D341Med (cell line): ENCODE measurements around the gene GDF11.

Experiments
- DNase-seq: peaks from one replicate; pipeline ENCODE4 v3.0.0; 2012; ENCODE audit warnings: low spot score

The GDF11 gene

DNA sequence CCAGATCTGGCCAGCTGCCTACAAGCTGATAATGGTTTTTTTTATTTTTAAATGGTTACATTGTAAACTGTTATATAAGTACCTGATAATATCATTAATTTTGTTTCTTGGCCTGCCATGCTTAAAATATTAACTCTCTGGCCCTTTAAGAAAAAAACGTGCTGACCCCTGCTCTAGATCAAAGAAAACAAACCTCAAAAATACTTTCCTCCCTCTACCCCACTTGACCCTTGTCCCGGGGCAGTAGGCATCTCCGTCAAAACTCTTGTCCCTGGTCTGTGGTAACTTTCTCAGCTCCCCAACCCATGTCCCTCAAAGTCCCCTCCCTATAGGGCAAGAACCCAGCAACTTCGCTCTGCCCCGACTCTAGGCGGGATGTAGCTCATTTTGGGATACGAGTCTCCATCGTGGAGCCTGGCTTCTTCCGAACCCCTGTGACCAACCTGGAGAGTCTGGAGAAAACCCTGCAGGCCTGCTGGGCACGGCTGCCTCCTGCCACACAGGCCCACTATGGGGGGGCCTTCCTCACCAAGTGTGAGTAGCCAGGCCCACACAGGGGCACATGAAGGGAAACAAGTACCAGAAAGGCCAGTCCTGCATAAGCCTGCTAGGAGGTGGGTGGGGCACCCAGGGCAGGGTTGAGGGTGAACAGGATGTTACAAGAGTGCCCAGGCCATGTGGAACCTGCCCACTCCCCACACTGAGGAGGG lies 19.3 kb upstream of the GDF11 start:
- DNase-seq: no peak

DNA sequence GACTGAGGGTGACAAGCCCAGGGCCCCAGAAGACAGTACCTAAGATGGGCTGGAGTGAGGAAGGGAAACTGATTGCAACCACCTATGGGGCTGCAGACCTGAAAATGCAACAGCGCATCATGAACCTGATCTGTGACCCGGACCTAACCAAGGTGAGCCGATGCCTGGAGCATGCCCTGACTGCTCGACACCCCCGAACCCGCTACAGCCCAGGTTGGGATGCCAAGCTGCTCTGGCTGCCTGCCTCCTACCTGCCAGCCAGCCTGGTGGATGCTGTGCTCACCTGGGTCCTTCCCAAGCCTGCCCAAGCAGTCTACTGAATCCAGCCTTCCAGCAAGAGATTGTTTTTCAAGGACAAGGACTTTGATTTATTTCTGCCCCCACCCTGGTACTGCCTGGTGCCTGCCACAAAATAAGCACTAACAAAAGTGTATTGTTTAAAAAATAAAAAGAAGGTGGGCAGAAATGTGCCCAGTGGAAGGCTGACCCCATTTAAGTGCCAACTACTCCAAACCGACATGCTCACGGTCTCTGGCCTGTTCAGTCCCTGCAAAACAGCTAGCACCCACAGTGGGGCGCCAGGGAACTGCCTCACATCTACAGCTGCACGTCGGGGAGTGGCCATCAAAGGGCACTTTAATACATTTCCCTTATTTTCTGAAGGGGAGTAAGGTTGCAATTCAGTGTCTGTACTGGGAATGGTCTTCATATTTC lies 18.5 kb upstream of the GDF11 start:
- peak; percentile 78 for DNase-seq

DNA sequence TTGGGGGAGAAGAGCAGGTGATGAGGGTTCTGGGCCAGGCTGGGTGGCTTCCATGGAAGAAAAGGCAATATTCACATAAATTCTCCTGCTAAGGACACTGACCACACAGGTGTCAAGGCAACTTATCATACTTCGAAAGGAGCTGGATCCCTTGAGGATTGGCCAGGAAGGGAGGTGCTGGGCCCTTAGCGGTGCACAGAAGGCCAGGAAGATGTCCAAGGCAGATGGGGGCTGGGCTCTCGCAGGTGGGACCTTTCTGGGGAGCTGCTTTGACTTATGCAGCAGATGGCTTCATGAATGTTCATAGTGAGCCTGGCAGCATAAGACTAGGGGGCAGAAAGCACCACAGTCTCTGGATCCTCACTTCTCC lies 18.0 kb upstream of the GDF11 start:
- no peak for DNase-seq

DNA sequence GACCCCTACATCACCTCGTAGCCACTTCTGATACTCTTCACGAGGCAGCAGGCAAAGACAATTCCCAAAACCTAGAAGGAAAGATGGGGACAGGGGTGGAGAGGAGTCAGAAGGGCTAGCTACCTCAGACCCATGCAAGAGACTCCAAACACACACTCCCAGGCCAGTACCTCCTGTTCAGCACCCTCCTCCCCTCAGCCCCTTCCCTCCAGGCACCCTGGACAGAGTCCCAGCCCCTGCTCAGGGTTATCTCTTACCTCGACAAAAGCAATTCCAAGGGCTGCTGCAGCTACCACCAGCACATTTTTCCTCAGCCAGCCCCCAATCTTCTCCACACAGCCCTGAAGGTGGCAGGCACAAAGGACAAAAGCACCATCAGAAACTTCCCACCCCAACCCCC lies 17.4 kb upstream of the GDF11 start:
- DNase-seq: no peak

DNA sequence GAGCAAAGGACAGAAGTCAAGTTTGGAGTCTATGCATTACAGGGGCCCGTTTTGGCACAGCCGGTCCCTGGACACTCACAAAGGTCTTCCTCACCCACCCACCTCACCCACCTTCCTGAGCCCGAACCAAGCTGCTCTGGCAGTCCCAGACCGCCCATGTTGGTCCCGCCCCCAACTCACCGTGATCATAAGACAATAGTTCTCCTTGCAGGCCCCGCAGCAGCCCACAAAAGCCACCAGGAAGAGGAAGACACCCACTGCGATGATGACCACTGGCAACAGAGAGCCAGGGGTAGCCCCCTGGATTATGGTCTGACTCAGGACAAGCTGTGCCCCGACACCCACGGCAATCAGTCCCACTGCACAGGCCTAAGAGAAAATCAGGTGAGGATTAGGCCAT lies 16.0 kb upstream of the GDF11 start:
- no peak for DNase-seq

DNA sequence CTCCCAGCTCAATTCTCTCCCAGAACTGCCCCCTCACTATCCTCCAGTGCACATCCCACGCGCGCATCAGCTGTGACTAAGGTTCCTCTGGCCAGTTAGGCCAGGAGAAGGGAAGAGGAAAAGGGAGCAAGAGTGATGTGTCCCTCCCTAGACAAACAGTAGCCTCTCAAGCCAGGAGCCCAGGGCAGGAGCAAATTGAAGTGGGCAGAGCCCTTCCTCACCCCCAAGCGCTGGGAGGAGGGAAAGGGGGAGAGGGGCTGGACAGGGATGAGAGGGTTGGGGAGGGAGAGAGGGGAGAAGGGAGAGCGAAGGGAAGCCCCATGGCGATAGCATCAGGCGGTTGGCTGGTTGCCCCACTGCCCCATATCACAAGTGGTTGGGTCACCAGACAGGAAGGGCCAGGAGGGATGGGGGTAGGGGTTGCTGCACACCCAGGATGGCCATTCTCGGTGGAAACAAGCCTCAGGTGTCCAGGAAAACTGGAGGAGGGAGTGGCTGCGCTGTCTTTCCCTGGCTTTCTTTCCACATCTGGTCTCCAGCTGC lies 15.2 kb upstream of the GDF11 start:
- no peak for DNase-seq

DNA sequence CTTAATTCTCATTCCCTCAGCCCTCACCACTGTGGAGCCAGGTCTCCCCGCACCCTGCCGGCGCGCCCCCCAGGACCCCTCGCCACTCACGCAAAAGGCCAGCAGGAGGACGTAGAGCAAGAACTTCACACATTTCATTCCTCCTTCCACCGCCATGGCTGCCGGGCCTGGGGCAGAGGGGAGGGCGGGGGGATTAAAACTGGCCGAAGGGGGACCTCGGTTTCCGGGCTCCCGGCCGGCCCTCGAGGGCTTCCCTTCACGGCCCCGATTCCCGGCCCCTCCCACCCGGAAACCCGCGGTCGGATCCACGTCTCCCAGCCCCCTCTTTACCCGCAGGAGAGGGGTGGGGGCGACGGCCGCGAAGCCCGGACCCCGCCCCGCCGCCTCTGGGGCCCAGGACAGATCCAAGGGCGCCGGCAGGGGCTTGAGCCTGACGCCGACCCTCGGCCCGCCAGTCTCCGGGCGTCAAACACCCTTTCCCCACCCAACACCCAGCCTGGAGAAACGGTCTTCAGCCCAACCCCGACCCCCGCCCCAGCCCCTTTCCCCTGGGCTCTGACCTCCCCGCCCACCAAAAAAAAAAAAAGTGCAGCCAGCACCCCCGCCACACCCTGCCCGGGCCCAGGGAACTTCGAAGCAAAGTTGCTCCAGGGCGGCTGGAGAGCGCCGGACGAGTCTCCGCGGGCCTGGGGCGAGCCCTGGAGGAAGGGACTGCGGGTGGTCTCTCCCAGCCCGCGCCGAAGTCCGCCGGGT lies 14.6 kb upstream of the GDF11 start:
- peak; percentile 71 for DNase-seq

DNA sequence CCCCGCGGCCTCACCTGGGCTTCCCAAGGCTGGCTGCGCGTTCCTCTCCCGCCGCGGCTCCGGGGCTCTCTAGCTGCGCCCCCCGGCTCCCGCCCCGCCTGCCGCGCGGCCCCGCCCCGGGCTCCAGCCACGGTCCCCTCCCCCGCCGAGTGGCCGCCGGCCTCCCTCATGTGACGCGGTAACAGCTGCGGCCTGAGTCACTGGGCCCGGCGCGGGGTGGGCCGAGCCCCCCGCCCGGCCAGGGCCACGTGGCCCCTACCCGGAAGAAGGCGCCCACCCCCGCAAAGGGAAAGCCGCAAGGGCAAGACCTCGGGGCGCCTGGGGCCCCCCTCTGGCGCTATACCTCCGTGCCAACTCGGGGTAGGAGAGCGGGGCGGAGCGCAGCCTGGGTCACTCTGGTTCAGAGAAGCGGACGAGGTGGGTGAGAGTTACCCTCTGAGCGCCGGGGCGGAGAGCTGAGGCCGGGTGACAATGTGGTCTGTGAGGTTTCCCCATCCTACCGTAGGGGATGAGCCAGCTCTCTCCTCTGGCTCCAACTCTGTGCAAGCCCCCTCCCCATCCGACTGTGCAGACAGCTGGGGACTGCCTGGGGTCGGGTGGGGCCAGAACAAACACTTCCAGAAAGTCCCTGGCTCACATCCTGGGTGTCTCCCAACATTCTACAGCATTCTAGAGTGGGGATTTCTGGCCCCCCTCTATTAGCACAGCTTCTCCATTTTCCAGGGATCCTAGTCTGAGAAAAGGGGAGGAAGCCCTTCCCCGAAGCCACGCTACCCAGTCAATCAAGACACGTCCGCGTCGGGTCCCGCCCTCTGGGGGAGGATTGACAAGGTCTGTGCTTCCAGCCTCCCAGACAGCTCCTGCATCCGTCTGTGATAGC lies 13.7 kb upstream of the GDF11 start, which contains the start of gene CD63:
Gene CD63, minus strand, starts transcription at position 71 of the 880 bp plus-strand sequence. CDS start 668 bp downstream, outside the sequence.
- DNase-seq: peak; percentile 90

DNA sequence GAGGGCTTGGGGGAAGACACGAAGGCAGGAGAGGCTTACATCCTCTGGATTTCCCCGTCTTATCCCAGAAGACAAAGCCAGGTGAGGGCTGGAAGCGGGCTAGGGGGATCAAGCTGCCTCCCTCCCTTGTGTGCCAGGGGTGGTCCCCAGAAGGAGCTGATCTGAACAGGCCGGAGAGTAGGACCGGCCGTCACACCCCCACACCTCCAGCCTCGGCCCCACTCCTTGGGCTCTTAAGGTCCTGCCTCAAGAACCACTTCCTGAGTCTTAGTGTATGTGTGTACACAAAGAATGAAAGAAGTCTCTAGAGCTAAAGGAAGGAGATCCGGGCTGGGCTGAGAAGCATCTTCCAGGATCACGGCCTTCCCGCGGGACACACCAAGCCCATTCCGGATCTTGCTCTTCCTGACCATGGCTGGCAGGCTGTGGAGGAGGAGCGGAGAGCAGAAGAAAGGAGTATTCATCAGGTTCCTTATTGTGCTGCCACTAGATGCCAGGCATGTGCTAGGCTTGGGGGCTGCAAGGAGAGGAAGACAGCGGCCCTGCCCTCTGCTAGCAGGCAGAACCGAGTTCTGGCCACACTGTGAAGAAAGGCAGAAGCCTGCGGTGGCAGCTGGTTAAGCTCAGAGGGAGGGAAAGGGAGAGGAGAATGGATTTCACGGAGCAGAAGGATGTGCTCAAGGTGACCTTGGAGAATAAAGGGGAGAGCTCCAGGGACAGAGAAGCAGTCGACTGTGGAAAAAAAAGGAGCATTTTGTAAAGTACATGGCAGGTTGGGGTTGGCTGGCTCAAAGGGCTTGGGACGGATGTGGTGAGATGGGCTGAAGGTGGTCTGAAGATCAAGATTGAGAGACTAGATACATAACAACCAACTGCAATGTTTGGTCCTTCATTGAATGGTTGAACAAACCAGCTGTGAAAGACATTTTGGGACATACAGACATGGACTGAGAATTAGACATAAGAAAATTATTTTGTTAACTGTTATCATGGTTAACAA lies 12.8 kb upstream of the GDF11 start:
- DNase-seq: peak; percentile 43

DNA sequence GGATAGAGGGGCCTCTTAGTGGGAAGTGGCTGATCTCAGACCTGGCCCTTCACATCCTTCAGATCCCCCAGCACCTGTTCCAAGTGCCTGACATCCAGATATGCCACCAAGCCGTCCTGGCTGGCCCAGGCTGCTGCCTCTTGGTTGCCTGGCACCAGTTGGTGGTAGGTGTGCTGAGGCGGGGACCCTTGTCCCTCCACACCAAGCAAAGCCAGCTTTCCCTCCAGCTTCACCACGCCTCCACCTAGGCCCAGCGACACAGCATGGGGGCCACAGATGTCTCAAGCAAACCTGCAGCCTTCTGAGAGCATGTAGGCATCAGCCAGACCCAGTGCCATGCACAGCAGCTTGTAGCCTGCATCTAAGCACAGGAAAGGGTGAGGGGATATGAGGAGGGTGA lies 10.6 kb upstream of the GDF11 start:
- no peak for DNase-seq

DNA sequence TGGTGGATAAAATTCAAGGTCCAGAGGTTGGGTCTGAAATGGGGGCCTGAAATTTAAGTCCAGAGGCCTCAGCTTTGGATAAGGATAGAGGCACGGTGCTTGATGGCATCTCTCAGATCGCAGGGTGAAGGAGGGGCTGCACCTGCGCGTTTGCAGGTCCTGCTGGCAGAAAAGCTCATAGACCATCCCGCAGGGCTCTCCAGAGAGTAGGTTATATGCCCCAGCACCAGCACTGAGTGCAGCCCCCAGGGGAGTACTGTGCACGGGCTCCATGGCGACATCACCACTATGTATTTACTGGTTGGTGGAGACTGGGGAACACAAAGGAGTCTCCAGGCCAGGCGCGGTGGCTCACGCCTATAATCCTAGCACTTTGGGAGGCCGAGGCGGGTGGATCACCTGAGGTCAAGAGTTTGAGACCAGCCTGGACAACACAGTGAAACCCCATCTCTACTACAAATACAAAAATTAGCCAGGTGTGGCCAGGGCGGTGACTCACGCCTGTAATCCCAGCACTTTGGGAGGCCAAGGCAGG lies 9.8 kb upstream of the GDF11 start:
- DNase-seq: no peak

DNA sequence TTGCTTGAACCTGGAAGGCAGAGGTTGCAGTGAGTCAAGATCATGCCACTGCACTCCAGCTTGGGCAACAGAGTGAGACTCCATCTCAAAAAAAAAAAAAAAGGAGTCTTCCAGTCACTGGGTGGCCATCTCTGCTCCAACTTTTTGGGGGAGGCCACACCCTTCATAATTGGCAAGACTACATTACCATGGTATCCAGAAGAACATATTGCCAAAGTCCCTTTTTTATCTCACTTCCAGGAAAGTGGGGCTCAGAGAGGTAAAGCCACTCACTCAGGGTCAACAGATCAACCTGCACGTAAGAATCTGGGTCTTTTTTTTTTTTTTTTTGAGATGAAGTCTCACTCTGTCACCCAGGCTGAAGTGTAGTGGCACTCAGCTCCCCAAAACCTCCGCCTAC lies 9.1 kb upstream of the GDF11 start:
- no peak for DNase-seq

DNA sequence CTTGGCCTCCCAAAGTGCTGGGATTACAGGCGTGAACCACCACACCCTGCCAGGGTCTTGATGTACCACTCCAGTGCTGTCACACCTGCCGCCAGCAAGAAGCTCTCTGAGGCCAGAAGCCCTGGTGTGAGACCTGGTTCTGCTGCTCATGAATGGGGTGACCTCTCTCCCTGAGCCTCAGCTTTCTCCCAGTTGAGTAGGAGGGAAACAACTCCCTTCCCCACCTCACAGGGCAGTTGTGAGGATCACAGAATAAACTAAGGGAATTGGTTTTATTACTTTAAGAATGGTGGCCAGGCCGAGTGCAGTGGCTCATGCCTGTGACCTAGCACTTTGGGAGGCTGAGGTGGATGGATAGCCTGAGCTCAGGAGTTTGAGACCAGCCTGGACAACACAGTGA lies 8.3 kb upstream of the GDF11 start:
- no peak for DNase-seq

DNA sequence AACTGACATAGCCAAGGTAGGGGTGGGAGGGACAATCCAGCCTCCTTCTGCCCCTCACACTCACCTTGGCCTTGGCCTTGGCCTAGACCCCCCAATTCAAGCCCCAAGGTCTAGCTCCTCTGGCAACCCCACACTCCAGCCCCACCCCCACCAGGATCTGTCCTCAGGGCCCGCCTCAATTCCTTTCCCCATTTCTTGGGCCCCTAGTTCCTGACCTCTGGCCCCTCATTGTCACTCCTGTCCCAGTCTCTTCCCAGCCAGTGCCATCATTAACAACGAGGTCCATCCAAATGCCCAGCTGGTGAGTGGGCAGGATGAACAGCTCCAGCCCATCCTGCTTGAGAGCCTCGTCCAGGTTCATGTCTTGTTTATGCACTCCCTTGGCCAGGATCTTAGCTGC lies 6.8 kb upstream of the GDF11 start:
- DNase-seq: no peak

DNA sequence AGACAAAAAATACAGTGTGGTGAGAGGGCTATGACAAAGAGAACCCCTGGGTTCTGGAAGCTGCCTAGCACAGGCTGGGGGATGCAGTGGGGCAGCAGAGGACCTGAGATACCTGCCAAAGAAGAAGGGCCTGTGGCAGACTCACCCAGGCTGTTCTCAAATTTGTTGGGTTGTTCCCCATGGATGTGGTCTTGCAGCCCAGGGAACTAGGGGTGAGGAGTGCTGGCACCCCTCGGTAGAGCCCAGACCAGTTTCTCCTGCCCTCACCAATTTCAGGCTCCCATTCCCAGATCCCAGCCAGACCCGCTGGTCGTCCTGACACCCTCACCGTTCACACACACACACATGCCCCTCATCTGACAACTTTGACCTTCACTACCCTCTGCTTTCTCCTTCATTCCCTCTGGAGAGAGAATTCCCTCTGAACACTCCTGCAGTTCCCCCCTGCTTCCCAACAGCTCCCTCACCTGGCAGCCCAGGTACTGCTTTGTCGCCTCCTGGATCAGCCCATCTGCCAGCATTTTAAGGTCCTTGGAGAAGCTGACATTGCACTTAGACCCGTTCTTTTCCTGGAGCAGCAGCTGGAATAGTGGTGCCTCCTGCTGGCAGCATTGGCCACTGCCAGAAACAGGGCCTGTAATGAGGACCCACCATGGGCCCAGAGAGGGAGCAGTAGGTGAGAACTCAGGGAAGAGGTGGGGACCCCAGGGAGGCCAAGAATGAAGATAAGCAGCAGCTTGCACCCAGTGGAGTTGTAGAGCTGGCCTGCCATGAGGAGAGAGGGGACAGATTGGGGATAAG lies 5.9 kb upstream of the GDF11 start:
- DNase-seq: peak; percentile 76

DNA sequence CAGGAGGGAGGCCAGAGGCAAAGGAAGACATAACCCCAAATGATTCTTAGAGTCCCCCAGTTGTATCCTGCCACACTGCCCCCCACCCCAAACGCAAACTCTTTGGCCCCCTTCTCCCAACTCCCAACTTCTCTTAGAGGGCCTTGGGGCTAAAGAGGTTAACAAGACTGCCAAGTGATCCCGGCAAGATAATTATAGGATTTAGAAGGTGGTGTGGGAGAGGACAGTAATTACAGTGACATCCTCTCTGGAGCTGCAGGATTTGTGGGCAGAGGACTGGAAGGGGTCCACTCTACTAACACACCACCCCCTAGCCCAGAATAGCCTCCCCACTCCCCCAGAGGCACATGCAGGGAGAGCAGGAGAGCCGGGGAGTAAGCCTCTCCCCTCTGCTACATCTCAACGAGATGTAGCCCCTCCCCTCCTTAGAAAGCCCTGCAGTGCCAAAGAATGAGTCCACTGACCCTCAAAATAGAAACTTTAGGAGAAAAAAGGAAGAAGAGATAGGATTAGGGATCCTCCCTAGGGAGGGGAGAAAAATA lies 5.3 kb upstream of the GDF11 start:
- DNase-seq: no peak

DNA sequence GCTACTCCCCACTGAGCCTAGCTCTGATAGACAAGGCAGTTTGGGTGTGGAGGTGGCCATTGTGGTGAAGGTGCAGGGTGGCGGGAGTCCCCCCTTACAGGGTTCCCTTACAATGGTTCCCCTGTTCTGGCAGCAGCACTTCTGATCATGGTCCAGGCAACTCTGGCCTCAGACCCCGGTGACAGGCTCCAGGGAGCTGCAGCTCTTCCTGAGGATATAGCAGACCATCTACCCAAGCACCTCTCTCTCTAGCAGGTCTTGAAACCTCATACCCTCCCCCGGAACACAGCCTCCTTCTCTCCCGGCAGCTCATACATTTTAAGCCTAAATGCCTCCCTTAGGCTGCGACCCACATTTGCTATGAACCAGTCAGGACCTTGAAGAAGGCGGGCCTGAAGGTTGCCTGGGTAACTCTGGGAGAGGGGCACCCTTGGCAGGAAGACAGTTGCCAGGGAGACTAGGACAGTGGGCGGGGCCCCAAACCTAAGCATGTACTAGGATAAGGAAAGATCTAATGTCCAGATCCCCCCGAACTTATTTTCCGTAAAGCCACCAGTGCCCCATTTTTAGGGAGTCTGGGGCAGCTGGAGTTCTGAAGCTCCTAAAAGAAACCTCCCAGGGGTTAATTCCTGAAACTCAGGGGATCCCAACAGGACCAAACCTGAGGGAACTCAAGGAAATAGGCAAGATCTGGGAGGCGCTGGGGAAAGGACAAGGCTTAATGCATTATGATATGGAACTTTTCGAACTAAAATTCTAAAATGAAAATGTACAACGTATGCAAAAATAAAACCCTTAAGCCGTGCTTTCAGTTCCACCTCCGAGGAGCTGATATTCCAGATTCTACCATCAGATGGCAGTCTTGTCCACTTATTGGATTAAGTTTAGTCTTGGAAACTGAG lies 4.5 kb upstream of the GDF11 start:
- peak; percentile 80 for DNase-seq

DNA sequence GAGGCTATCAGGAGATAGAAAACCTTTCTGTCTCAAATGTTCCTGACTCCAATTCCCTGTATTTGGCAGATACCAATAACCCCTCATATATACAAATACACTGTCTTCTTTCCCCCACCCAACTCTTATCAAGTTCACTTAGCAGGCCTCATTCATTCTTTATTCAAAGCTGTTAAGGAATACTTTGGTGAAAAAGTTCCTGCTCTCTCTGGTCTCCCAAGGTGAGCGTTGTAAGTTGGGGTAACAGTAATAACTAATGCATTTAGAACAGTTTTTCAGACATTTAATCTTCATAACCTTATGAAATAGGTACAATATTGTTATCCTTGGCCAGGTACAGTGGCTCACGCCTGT lies 3.9 kb upstream of the GDF11 start:
- no peak for DNase-seq
